Neutrophil (primary cell): ENCODE data around the gene TRPM3.

Experiments
- H3K27ac ChIP-seq: fragments of 200-600 bp; sonication (generic); 2 replicates; pipeline ENCODE4 v1.5.1; 2016; ENCODE audit warnings: mild to moderate bottlenecking, moderate library complexity
- H3K27me3 ChIP-seq: fragments of 200-600 bp; sonication (generic); 2 replicates; pipeline ENCODE4 v1.6.0; 2016; ENCODE audit warnings: mild to moderate bottlenecking
- H3K36me3 ChIP-seq: fragments of 200-600 bp; sonication (generic); 2 replicates; pipeline ENCODE4 v1.5.1; 2017
- H3K4me1 ChIP-seq, 2 experiments: fragments of 200-600 bp in 1 of 2; sonication (generic) in 1 of 2; 1 replicate in 1 of 2; 2 replicates in 1 of 2; pipeline versions ENCODE4 v1.5.1 to v1.6.1; 2013 to 2016; ENCODE audit warnings: low read depth in 1 of 2, low read length in 1 of 2, mild to moderate bottlenecking in 1 of 2, moderate library complexity in 1 of 2; ENCODE audit not compliant: control insufficient read depth in 1 of 2, insufficient read depth in 1 of 2
- H3K4me3 ChIP-seq, 2 experiments: fragments of 200-600 bp in 1 of 2; sonication (generic) in 1 of 2; 1 replicate in 1 of 2; 2 replicates in 1 of 2; pipeline ENCODE4 v1.5.1; 2013 to 2016; ENCODE audit warnings: low read depth in 1 of 2, low read length in 1 of 2, mild to moderate bottlenecking in 1 of 2, moderate library complexity in 1 of 2
- H3K9me3 ChIP-seq: fragments of 200-600 bp; sonication (generic); 2 replicates; pipeline ENCODE4 v1.5.1; 2016
- CTCF ChIP-seq: fragments of 200-600 bp; sonication (generic); IDR thresholded peaks from 2 replicates; pipeline ENCODE4 v1.5.1; 2016; ENCODE audit warnings: antibody characterized with exemption

TRPM3 gene

GRCh38 chr9:71121275-71122021, at the start of gene TRPM3:
TRPM3 (minus strand) TSS chr9:71121621; CDS start chr9:71121354, 267 bp downstream.
- no peak for TF ChIP-seq CTCF
- Histone ChIP-seq H3K4me1 (no peaks in the 10 kb centered on the region), H3K9me3 (no peaks in the 10 kb centered on the region), H3K27ac (no peak within 1 kb of the TSS), H3K4me3 (no peak within 1 kb of the TSS), H3K36me3 (no peaks in the 10 kb centered on the region), H3K27me3 (peaks cover 10% of the 10 kb centered on the region)

- Histone ChIP-seq H3K27me3 (no peaks in the 10 kb centered on the region), H3K4me3 (no peak overlapping the region), H3K9me3 (no peaks in the 10 kb centered on the region), H3K36me3 (no peaks in the 10 kb centered on the region), H3K27ac (no peak overlapping the region), H3K4me1 (no peaks in the 10 kb centered on the region)
- TF ChIP-seq CTCF, result no peak
Observed at GRCh38 chr9:71168418-71168817, 47.0 kb upstream of the TRPM3 start.

- Histone ChIP-seq H3K4me3 (no peak overlapping the region), H3K27ac (no peak overlapping the region), H3K27me3 (no peaks in the 10 kb centered on the region), H3K9me3 (no peaks in the 10 kb centered on the region), H3K36me3 (no peaks in the 10 kb centered on the region), H3K4me1 (no peaks in the 10 kb centered on the region)
- TF ChIP-seq CTCF, result no peak
Observed at GRCh38 chr9:71162126-71162525, 40.7 kb upstream of the TRPM3 start.

GRCh38 chr9:71157731-71158130, 36.3 kb upstream of the TRPM3 start:
- Histone ChIP-seq H3K27me3 (no peaks in the 10 kb centered on the region), H3K4me1 (no peaks in the 10 kb centered on the region), H3K9me3 (no peaks in the 10 kb centered on the region), H3K4me3 (no peak overlapping the region), H3K27ac (no peak overlapping the region), H3K36me3 (no peaks in the 10 kb centered on the region)
- no peak for TF ChIP-seq CTCF

GRCh38 chr9:71147368-71147767, 25.9 kb upstream of the TRPM3 start:
- no peak overlapping the region for H3K27ac ChIP-seq
- no peaks in the 10 kb centered on the region for H3K27me3 ChIP-seq
- no peak for TF ChIP-seq CTCF
- no peaks in the 10 kb centered on the region for H3K36me3 ChIP-seq
- no peak overlapping the region for H3K4me3 ChIP-seq
- no peaks in the 10 kb centered on the region for H3K9me3 ChIP-seq
- no peaks in the 10 kb centered on the region for H3K4me1 ChIP-seq
